HG03378 (cell line): ENCODE results near the gene MOV10.

Experiments used
- ATAC-seq: cut with Tn5 transposase; IDR thresholded peaks from one replicate; pipeline ENCODE4 v1.9.1; 2021; ENCODE audit warnings: mild to moderate bottlenecking, moderate library complexity; ENCODE audit not compliant: unreplicated experiment

Gene MOV10

GRCh38 chr1:112729909-112730308 lies 55.5 kb downstream of the MOV10 start:
- ATAC-seq: no peak

GRCh38 chr1:112731451-112731850 lies 57.0 kb downstream of the MOV10 start:
- ATAC-seq: no peak

- no peak for ATAC-seq
These were observed 61.3 kb downstream of the MOV10 start for GRCh38 chr1:112735752-112736151.

- ATAC-seq: no peak
These were observed 63.1 kb downstream of the MOV10 start for GRCh38 chr1:112737573-112737972.

- ATAC-seq: no peak
These were observed 68.9 kb downstream of the MOV10 start for GRCh38 chr1:112743174-112744008.

GRCh38 chr1:112744009-112744578 lies 69.6 kb downstream of the MOV10 start:
- no peak for ATAC-seq

- ATAC-seq: no peak
These were observed 73.9 kb downstream of the MOV10 start for GRCh38 chr1:112748396-112748795.
